ENCODE measurements around the gene MYOM1. TPM values are rescaled to one million over a fixed set of nuclear protein-coding genes. Genes with fewer than 3 reads are reported as not detected.

MYOM1 gene
- total RNA-seq, 3 donors from 2014 or later: 3.1 to 6.9 (median 5.9) TPM

- TF ChIP-seq CTCF (IDR thresholded peaks at IDR 0.05): no peak
- TF ChIP-seq POLR2A (IDR thresholded peaks at IDR 0.05): no peak
- no peak for TF ChIP-seq POLR2AphosphoS5 (IDR thresholded peaks at IDR 0.05)
- H3K9me3 ChIP-seq: no peaks in the 10 kb centered on the region
- no peaks in the 10 kb centered on the region for H3K36me3 ChIP-seq
- DNase-seq (ENCODE audit: low spot score in 2 of 2): no peak
- no peak overlapping the region for H3K4me3 ChIP-seq
- peak overlapping the region in 1 of 2 donors; percentile 28 for H3K27ac ChIP-seq
- intact Hi-C loops (cut with DNase I; ENCODE audit: low total_unique reads): no loop called here
- no peaks in the 10 kb centered on the region for H3K4me1 ChIP-seq
- H3K27me3 ChIP-seq: no peaks in the 10 kb centered on the region
Measured at GRCh38 chr18:3093624-3094337, 126.0 kb downstream of the MYOM1 start.

- no peaks in the 10 kb centered on the region for H3K36me3 ChIP-seq
- TF ChIP-seq CTCF (IDR thresholded peaks at IDR 0.05) (no peak), POLR2AphosphoS5 (IDR thresholded peaks at IDR 0.05) (no peak), POLR2A (IDR thresholded peaks at IDR 0.05) (no peak)
- H3K9me3 ChIP-seq: no peaks in the 10 kb centered on the region
- intact Hi-C loops (cut with DNase I; ENCODE audit: low total_unique reads): no loop called here
- no peak overlapping the region for H3K4me3 ChIP-seq
- H3K4me1 ChIP-seq: no peaks in the 10 kb centered on the region
- H3K27ac ChIP-seq: no peak overlapping the region
- no peaks in the 10 kb centered on the region for H3K27me3 ChIP-seq
- no peak for DNase-seq (ENCODE audit: low spot score in 2 of 2)
Measured at GRCh38 chr18:3092727-3093126, 127.0 kb downstream of the MYOM1 start.

- intact Hi-C loops (cut with DNase I; ENCODE audit: low total_unique reads): no loop called here
- Histone ChIP-seq H3K36me3 (no peaks in the 10 kb centered on the region), H3K9me3 (no peaks in the 10 kb centered on the region), H3K27ac (no peak overlapping the region), H3K4me1 (no peaks in the 10 kb centered on the region), H3K27me3 (no peaks in the 10 kb centered on the region), H3K4me3 (no peak overlapping the region)
- TF ChIP-seq CTCF (IDR thresholded peaks at IDR 0.05) (no peak), POLR2AphosphoS5 (IDR thresholded peaks at IDR 0.05) (no peak), POLR2A (IDR thresholded peaks at IDR 0.05) (no peak)
- no peak for DNase-seq (ENCODE audit: low spot score in 2 of 2)
Measured at GRCh38 chr18:3089579-3089978, 130.2 kb downstream of the MYOM1 start.

DNA sequence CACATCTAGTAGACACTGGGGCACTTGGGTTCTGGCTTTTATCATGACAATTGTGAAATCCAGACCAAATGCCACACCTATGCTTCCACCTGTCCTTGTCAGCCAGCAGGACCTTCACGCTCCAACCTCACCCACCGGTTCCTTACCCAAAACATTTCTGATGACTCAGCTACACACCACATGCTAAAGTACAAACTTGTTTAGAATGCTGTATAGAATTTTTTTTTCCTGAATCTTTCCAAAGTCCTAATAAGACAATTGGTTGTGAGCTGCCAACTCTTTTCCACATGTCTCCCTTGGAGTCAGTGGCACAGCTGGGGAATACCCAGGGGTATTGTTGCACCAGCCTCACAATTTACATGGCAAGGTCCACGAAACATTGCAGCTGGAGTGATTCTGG is 131.3 kb downstream of the MYOM1 start:
- no peaks in the 10 kb centered on the region for H3K9me3 ChIP-seq
- intact Hi-C loops (cut with DNase I; ENCODE audit: low total_unique reads): no loop called here
- H3K4me3 ChIP-seq: no peak overlapping the region
- no peaks in the 10 kb centered on the region for H3K27me3 ChIP-seq
- H3K4me1 ChIP-seq: no peaks in the 10 kb centered on the region
- H3K36me3 ChIP-seq: no peaks in the 10 kb centered on the region
- TF ChIP-seq CTCF (IDR thresholded peaks at IDR 0.05) (no peak), POLR2A (IDR thresholded peaks at IDR 0.05) (no peak), POLR2AphosphoS5 (IDR thresholded peaks at IDR 0.05) (no peak)
- DNase-seq (ENCODE audit: low spot score in 2 of 2): no peak
- no peak overlapping the region for H3K27ac ChIP-seq

- intact Hi-C loops (cut with DNase I; ENCODE audit: low total_unique reads): no loop called here
- Histone ChIP-seq H3K27ac (no peak overlapping the region), H3K36me3 (no peaks in the 10 kb centered on the region), H3K4me1 (no peaks in the 10 kb centered on the region), H3K4me3 (no peak overlapping the region), H3K9me3 (no peaks in the 10 kb centered on the region), H3K27me3 (no peaks in the 10 kb centered on the region)
- no peak for DNase-seq (ENCODE audit: low spot score in 2 of 2)
- TF ChIP-seq CTCF (IDR thresholded peaks at IDR 0.05) (no peak), POLR2A (IDR thresholded peaks at IDR 0.05) (no peak), POLR2AphosphoS5 (IDR thresholded peaks at IDR 0.05) (no peak)
Measured at GRCh38 chr18:3086871-3087270, 132.9 kb downstream of the MYOM1 start.
